GM19043 (cell line): Measurements from ENCODE around the gene ABL2.
A peak's percentile ranks its signal among the peaks of the same experiment; 100 is the strongest.
"Not testable (repeated sequence)": the region's sequence is repeated elsewhere in the genome, so short reads cannot be mapped to it uniquely, and the experiment has no call there.

Experiments used
- ATAC-seq: cut with Tn5 transposase; IDR thresholded peaks from one replicate; pipeline ENCODE4 v1.9.1; 2021; ENCODE audit warnings: low read depth; ENCODE audit not compliant: unreplicated experiment

Gene ABL2

GRCh38 chr1:179141592-179142251 is 87.8 kb downstream of the ABL2 start:
- ATAC-seq: no peak

GRCh38 chr1:179138755-179139154 is 90.7 kb downstream of the ABL2 start:
- ATAC-seq: not testable (repeated sequence)

- ATAC-seq: no peak
Observed at GRCh38 chr1:179137617-179138255, 91.7 kb downstream of the ABL2 start.

- ATAC-seq: not testable (repeated sequence)
Observed at GRCh38 chr1:179135707-179136106, 93.8 kb downstream of the ABL2 start.

GRCh38 chr1:179135168-179135567 is 94.3 kb downstream of the ABL2 start:
- not testable (repeated sequence) for ATAC-seq

GRCh38 chr1:179129702-179130473 is 99.6 kb downstream of the ABL2 start:
- peak; percentile 99 for ATAC-seq

- ATAC-seq: no peak
Observed at GRCh38 chr1:179128520-179128919, 101.0 kb downstream of the ABL2 start.

- no peak for ATAC-seq
Observed at GRCh38 chr1:179127163-179127895, 102.1 kb downstream of the ABL2 start.

GRCh38 chr1:179126338-179127060 is 103.0 kb downstream of the ABL2 start:
- ATAC-seq: no peak

- ATAC-seq: no peak
Observed at GRCh38 chr1:179124873-179125272, 104.6 kb downstream of the ABL2 start.

- ATAC-seq: no peak
Observed at GRCh38 chr1:179121159-179121938, 108.1 kb downstream of the ABL2 start.

- ATAC-seq: no peak
Observed at GRCh38 chr1:179120736-179121135, 108.7 kb downstream of the ABL2 start.

- no peak for ATAC-seq
Observed at GRCh38 chr1:179119513-179119912, 110.0 kb downstream of the ABL2 start.

- no peak for ATAC-seq
Observed at GRCh38 chr1:179115181-179115580, 114.3 kb downstream of the ABL2 start.

- no peak for ATAC-seq
Observed at GRCh38 chr1:179108644-179109043, 120.8 kb downstream of the ABL2 start.

- ATAC-seq: no peak
Observed at GRCh38 chr1:179107706-179108629, 121.5 kb downstream of the ABL2 start.

- no peak for ATAC-seq
Observed at GRCh38 chr1:179105393-179105792, 124.1 kb downstream of the ABL2 start.

- ATAC-seq: no peak
Observed at GRCh38 chr1:179104611-179105250, 124.7 kb downstream of the ABL2 start.
